Astrocyte (in vitro differentiated cells and primary cell): ENCODE measurements around the gene UBE2E2.

Source experiments
- EZH2 ChIP-seq: IDR thresholded peaks from 2 replicates; pipeline ENCODE4 v1.6.1; 2012; ENCODE audit warnings: mild to moderate bottlenecking, low read length, inconsistent platforms; ENCODE audit not compliant: insufficient read depth
- TF ChIP-seq, protein P1 (sequence below): IDR thresholded peaks from 2 replicates; pipeline ENCODE4 v1.5.1; 2011; ENCODE audit warnings: low read depth, mild to moderate bottlenecking, inconsistent platforms, low read length, moderate library complexity; ENCODE audit not compliant: insufficient read depth

DNA sequence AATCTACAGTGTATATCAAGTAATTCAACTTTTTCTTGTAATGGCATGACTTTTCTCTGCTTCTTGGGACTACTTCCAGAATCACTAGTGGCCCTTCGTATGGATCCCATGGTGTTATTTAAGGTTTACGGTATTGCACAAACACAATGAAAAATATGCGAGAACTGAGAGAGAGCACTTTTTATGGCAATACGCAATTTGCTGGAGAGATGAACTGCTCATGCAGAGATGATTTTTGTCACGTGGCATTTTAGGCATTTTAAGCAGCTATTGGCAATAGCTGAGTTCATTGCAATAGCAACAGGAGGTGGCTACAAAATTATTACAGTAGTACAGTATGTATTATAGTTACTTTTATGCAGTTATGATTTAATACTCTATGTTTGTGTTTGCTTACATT, 294.0 kb downstream of the UBE2E2 start:
- TF ChIP-seq, protein P1, sequence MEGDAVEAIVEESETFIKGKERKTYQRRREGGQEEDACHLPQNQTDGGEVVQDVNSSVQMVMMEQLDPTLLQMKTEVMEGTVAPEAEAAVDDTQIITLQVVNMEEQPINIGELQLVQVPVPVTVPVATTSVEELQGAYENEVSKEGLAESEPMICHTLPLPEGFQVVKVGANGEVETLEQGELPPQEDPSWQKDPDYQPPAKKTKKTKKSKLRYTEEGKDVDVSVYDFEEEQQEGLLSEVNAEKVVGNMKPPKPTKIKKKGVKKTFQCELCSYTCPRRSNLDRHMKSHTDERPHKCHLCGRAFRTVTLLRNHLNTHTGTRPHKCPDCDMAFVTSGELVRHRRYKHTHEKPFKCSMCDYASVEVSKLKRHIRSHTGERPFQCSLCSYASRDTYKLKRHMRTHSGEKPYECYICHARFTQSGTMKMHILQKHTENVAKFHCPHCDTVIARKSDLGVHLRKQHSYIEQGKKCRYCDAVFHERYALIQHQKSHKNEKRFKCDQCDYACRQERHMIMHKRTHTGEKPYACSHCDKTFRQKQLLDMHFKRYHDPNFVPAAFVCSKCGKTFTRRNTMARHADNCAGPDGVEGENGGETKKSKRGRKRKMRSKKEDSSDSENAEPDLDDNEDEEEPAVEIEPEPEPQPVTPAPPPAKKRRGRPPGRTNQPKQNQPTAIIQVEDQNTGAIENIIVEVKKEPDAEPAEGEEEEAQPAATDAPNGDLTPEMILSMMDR: no peak
- TF ChIP-seq EZH2: no peak
